IPS DF 19.7 (cell line): Measurements from ENCODE around the gene IL1RAPL1.
"Not testable (repeated sequence)": the region's sequence is repeated elsewhere in the genome, so short reads cannot be mapped to it uniquely, and the experiment has no call there.

Source experiments
- DNase-seq: peaks from one replicate; pipeline ENCODE4 v3.0.0-alpha.2; 2013; ENCODE audit warnings: low read depth, low spot score

IL1RAPL1 gene

DNA sequence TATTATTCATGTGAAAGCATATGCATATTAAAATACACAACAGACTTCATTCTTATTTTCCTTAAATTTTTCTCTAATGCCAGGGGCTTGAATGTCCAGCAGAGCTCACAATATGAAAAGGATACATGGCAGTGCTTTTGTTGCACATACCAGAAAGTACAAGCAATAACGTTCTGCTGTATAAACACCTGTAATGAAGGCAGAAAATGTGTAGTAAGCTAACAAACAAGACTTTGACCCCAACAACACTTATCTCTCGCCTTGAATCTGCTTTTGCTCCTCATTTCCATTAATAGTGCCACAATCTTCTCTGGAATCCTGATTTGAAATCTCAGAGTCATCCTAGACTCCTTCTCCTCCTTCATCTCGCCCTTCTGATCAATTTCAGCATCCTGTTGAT is 687.3 kb downstream of the IL1RAPL1 start:
- DNase-seq = no peak

DNA sequence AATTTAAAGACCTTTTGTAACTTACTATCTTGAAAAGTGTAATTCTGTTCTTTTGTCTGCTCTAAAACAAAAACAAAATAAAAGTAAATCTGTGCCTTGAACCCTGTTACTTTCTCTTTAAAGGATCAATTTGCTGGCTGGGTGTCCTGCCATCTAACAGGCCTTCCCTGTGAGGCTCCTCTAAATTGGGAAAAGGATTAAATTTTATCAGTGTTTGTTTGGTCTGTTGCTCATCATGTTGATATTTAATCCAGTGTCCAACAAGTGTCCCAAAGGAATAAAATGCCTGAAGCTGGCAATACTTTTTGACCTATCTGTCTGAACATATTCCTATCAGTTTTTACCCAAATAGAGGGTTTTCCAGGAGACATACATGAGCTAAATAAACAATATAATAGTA is 688.7 kb downstream of the IL1RAPL1 start:
- DNase-seq = no peak

GRCh38 chrX:29281078-29281742 is 694.0 kb downstream of the IL1RAPL1 start:
- no peak for DNase-seq

- no peak for DNase-seq
Observed at GRCh38 chrX:29285664-29286063, 698.4 kb downstream of the IL1RAPL1 start.

- DNase-seq = no peak
Observed at GRCh38 chrX:29295987-29296680, 708.9 kb downstream of the IL1RAPL1 start.

- DNase-seq = no peak
Observed at GRCh38 chrX:29297171-29297800, 710.0 kb downstream of the IL1RAPL1 start.

- DNase-seq = no peak
Observed at GRCh38 chrX:29299684-29300083, 712.4 kb downstream of the IL1RAPL1 start.

- DNase-seq = no peak
Observed at GRCh38 chrX:29308726-29309125, 721.5 kb downstream of the IL1RAPL1 start.

- no peak for DNase-seq
Observed at GRCh38 chrX:29315931-29316330, 728.7 kb downstream of the IL1RAPL1 start.

DNA sequence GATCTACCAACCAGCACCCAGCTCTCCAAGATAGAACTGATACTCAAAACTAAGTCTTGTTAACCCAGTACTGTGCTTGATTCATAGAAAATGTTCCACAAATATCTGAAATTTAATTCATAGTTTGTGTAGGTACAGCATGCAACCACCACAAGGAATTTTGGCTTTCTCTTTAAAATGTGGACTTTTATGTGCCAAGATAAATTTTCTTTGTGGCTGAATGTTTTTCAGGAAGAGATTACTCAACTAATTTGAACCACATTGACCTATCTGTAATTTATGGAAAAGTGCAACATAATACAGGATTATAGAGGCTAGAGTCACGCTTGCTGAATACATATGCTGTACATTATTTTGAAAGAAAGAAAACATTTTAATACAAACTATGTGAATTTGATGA is 730.8 kb downstream of the IL1RAPL1 start:
- no peak for DNase-seq

- not testable (repeated sequence) for DNase-seq
Observed at GRCh38 chrX:29332429-29332828, 745.2 kb downstream of the IL1RAPL1 start.

DNA sequence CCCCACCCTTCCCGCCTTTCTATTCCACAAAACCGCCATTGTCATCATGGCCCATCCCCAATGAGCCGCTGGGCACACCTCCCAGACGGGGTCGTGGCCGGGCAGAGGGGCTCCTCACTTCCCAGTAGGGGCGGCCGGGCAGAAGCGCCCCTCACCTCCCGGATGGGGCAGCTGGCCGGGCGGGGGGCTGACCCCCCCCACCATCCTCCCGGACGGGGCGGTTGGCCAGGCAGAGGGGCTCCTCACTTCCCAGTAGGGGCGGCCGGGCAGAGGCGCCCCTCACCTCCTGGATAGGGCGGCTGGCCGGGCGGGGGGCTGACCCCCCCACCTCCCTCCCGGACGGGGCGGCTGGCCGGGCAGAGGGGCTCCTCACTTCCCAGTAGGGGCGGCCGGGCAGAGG is 745.8 kb downstream of the IL1RAPL1 start:
- DNase-seq = not testable (repeated sequence)

GRCh38 chrX:29348288-29348687 is 761.0 kb downstream of the IL1RAPL1 start:
- no peak for DNase-seq

DNA sequence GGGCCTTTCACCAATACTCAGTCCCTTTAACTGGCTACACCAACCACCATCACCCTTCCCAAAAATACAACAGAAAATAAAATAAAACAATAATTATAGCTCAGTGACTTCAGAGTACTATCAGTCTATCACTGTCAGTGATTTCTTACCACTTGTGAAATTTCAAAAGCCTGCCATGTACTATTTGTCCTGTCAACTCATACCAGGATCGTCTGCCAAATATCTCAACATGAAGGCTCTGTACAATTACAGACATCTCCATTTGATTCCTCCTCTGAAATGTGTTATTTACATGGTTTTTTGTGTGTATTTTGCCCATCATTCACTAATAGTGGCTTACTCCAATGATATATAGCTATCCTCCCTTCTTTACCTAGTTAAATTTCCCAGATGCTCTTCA is 772.0 kb downstream of the IL1RAPL1 start:
- DNase-seq = no peak

DNA sequence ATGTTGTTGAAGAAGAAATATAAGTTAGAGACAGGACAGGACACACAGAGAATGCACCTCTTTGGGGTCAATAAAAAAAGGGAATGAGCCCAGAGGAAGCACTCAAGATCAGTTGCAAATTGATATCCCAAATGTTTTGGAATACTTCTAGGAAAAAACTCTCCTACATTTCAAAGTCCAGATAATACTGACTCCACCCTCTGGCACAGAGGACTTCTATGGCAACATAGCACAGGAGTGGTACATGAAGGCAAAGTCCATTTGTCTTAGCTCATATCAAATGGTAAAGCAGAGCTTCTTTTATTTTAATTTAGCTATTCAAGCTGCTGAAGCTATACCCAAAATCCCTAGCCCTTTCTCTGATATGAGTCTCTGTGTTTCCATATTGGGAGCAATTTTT is 787.5 kb downstream of the IL1RAPL1 start:
- not testable (repeated sequence) for DNase-seq

GRCh38 chrX:29376584-29376983 is 789.3 kb downstream of the IL1RAPL1 start:
- no peak for DNase-seq

GRCh38 chrX:29382811-29383210 is 795.6 kb downstream of the IL1RAPL1 start:
- no peak for DNase-seq

DNA sequence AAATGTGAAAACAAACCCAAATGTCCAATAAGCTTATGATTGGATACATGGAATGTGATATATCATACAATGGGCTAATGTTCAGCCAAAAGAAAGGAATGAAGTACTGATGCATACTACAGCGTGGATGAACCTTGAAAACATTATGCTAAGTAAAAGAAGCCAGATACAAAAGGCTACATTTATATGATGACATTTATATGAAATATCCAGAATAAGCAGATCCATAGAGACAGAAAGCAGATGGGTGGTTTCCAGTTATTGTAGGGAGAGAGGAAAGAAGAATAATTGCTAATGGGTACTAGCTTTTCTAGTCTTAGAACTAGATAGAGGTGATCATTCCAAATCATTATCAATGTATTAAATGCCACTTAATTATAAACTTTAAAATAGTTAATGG is 801.3 kb downstream of the IL1RAPL1 start:
- DNase-seq = no peak

DNA sequence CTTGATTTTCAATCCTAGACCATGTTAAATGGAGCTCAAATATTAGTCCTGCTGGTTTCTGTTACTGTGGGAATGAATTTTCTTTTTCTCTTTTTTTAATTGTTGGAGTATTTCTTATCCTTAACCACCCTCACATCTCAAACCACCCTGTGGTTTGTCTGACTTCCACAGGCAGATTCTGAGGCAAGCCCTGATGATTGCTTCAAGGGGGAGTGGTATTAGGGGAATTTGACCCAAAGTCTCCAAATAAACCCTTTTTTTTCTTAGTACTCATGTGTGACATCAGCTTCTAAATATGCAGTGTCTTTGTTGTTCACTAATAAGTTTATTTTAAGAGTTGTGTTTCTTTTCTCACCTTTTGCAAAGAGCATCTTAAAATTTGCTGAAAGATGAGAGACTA is 810.3 kb downstream of the IL1RAPL1 start:
- DNase-seq = no peak

GRCh38 chrX:29407357-29407756 is 820.1 kb downstream of the IL1RAPL1 start:
- DNase-seq = no peak

DNA sequence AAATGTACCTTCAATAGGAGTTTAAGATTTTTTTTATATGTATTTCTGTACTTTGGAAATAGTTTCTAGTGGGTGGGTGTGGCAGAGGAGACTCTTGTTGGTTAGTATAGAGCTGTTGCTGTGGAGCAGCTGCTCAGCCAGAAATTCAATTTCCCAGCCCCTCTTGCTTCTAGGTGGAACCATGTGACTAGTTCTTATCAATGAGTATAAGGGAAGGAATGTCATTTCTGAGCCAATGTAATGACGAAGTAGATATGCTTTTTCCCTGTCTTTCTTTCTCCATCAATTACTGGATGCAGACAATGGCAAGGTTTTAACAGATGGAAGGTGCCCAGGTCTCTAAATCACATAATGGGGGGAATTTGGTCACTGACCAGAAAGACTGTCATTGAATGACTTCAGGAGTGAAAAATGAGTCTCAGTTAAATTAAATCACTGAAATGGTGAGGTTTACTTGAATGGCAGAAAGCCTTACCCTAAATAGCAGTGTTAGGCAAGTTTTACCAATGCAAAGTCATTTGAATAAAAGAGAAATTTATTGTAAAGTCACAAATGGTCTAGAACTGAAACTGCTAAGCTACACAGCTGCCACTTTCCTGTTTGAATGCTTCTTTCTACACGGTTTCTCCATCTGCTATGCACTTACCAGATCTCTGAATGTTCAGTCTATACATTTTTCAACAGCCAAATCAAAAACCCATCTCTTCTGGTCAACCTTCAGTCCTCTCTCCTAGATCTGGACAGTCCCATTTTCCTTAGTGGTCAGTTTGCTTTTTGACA is 832.7 kb downstream of the IL1RAPL1 start:
- DNase-seq = no peak

GRCh38 chrX:29422034-29422433 is 834.8 kb downstream of the IL1RAPL1 start:
- DNase-seq = no peak
